NCI-H226 (cell line): ENCODE results near the gene C1orf167.
A peak's percentile ranks its signal among the peaks of the same experiment; 100 is the strongest.

Experiments used
- DNase-seq: peaks from one replicate; pipeline ENCODE4 v3.0.0-alpha.2; 2015

The C1orf167 gene

DNA sequence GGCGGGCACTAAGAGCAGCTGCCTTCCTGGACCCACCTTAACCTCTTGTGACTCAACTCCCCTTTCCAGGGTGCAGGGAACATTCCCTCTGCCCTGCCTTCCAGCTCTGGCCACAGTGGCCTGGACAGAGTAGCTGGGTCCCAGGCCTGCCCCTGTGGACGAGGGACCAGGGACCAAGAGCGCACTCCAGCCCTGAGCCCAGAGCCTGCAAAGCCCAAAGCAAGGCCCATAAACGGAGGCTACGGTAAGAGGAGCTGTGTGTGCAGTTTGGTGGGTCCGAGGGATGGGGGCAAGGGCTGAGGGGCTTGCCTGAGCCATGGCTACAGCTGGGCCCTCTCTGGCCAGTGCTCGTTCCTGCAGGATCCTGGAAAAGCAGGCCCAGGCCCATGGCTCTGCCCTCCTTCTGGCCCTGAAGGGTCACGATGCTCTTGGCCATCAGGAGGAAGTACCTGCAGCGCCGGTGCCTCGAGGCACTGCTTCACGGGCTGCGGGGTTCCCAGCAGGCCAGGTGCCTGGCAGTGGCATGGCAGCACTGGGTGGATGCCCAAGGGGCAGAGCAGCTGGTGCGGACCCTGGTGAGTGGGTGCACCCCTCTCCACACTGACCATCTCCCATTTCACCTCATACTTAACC lies 25.9 kb downstream of the C1orf167 start:
- no peak for DNase-seq

DNA sequence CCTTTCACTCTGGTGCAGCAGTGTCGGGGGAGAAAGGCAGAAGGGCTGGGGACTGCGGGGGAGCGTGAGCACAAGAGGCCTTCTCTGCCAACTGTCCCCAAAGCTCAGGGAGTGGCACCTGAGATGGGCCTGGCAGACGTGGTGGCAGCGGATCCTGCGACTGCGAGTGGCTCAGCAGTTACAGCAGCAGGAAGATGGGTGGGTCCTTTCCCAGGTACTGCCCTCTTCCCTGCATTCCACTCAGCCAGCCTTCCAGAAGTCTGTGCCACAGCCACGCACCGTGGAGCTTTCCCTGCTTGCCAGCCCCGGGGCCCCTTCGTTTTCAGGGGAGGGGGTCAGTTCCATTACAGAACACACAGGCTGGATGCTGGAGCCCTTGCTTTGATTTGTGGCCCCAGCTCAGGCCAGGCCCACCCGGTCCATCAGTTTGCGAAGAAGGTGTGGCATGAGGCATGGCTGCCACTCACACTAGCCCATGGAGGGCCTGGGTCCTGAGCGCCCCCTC lies 26.6 kb downstream of the C1orf167 start:
- DNase-seq: no peak

DNA sequence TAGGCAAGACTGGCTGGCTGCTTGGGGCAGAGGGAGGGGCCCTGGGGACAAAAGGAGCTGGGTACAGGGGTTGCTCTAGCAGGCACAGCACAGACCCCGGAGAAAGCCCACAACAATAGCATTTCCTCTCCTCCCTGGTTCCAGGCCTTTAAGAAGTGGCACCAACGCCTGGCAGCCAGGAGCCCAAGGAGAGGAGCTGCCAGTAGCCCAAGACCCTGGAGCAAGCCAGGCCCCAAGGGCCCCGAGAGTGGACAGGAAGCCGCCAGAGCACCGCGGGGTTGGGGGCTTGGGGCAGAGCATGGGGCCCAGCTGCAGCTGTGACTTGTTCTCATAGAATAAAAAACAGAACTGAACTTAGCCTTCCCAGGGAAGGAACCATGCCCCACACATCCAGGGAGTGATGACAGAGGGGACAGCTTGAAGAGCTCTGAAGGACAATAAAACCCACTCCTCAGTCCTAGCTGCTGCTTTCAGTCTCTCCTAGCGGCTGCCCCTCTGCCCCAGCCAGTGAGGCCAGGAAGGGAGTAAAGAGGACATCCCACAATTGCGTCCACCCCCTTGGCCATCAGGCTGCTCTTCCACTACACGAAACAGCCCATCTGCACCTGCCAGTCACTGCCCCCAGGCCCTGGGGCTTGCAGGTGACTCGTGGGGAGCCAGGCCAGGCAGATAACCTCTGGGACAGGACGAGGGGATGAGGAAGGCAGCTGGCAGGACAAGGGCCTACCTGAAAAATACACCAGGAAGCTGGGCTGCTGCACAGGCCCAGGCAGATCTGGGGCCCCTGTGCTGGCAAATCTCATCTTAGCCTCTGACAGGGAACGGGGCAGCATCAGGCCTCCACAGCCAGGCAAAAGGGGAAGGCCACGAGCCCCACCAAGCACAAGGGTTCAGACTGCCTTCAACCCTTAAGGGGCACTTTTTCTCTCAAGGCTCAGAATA lies 27.4 kb downstream of the C1orf167 start:
- no peak for DNase-seq

DNA sequence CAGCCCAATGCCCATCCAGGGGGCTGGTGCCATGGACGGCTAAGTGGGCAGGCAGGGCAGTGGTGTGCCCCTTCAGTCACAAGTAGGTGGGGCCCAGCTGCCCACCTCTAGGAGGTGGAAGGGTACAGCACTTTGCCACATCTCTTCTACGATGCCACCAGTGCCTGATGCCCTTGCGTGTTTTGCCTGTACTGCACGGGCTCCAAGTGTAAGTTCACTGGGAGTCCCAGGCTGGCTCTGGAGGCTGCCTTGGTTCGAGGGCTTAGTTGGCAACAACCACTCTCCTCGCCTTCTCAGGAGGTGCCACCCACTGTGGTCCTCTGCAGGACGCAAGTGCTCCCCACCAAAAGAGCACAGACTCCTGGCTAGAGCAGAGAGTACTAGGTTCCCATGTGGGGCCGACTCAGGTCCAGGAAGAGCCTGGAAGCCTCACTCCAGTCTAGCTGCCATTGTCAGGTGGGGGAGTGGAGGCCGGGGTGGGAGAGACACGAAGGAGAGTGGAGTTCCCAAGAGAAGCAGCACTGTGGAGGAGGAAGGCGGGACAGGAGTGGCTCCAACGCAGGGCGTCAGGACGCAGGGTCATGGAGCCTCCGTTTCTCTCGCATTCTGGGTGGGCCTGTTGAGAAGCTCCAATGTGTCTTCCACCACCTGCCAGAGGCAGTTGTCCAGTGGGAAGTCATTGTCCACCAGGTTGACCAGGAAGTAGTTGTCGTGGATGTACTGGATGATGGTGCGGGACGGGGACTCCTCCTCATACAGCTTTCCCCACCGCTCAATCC lies 28.3 kb downstream of the C1orf167 start:
- no peak for DNase-seq

DNA sequence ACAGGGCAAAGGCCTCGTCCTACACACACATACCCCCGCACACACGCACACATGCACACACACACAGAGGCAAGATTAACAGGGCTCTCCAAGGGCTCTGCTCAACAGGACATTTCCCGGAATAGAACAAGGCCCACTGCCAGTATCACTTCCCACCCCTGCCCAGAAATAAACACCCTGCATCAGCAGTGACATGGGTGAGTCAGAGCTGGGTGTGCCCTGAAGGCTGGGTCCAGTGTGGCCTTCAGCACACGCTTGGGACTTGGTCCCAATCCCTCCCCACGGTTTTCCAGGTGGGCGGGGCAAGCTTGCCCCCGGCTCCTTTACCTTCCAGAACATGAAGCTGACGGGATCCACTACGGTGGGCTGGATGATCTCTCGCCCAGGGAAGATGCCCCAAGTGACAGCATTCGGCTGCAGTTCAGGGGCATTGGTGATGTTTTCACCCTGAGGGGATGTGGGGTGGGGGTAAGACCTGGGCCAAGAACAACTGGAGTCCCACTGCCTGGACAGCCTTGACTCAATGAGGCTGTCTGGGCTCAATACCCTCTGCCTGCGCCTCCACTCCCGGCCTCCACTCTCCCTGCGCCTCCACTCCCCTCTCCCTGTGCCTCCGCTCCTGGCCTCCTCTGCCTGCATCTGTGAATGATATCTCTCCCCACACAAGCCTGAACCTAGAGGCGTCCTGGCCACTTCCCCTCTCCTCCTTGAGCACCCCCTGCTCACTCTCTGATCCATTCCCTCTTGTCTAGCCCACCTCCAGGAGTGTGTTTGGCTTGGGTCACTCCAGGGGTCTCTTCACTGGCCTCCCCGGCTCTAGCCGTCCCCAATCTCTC lies 29.1 kb downstream of the C1orf167 start:
- DNase-seq: no peak

DNA sequence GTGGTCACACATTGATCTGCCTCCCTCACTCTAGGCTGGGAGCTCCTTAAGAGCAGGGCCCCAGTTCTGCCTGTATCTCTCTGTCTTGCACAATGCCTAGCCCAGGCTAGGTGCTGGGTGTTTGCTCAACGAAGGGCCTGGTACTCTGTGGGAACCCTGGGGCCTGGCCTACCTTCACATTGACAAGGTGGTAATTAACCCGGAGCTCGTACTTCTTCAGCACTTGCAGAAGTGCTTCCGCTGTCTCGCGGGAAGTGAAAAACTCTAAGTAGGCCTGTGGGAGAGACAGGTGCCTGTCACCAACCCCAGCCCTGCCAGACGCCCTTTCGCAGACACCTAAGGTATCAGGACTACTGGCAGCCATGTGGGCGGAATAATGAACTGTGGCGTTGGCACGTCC lies 30.1 kb downstream of the C1orf167 start:
- DNase-seq: no peak

DNA sequence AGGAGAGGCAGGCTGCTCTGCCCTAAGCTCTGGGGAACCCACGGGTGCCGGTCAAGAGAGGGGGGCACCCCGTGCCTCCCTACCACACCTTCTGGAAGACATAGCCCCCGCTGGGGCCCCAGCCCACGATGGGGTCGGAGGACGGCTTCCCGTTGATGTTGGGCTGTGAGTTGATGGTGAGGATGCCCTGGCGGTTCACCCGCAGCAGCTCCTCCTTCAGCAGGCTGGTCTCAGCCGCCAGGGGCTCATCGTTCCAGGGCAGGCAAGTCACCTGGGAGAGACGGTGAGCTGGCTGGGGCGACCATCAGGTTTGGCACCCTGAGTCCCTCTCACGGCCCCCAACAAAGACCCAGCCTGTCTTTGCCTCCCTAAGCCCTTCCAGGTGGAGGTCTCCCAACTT lies 31.8 kb downstream of the C1orf167 start:
- no peak for DNase-seq

DNA sequence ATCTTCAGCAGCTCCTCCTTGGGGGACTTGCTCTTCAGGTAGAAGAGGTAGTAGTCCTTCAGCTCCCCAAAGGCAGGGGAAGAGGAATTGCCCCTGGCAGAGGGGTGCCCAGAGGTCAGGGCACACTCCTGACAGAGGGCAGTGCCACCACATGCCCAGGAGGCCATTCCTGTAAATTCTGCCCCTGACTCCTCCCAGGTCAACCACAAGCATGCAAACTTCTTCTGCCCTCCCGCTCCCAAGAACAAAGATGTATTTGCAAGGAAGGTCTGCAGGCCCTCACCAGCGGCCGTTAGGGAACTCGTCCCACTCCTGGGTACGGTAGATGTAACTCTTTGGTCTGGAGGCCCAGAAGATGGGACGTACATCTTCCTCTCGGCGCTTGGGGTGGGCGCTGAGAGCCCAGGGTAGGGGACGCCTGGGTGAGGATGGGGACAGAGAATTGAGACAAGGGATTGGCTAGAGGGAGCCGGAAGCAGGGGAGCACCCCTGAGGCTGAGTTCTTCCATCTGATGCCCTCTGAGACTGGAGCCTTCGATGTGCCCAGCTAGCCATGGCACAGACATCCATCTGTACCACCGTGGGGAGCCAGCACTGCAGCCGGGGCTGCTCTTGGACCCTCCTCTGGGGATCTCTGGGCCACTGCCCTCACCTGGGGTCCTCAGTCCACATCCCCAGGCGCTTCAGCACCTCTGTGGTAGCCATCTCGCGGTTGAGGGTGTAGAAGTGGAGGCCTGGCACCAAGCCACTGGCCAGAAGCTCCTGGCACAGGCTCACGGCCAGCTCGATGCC lies 32.6 kb downstream of the C1orf167 start:
- no peak for DNase-seq

DNA sequence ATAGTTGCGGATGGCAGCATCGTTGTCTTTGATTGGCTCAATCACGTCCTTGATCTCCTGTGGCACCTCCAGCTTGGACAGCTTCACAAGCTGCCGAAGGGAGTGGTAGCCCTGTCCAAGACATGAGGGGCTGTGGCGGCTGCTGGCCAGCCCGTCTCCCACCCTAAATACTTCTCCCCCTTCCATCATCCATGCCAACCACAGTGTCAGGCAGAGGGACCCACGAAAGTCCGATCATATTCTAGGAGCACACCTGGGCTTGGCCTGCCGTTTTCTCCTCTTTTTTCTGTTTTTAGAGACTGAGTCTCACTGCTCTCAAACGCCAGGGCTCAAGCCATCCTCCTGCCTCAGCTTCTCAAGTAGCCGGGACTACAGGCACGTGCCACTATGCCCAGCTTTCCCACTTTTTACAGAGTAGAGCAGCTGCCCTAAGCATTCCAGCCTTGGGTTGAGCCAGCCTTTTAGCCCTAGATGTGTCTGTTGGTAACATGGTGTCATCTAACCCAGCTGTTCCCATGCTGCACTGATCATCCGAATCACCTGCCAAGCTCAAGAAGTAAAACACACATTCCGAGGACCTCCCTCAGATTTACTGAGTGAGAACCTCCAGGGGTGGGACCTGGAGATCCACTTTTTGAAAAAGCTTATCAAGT lies 33.4 kb downstream of the C1orf167 start:
- DNase-seq: no peak

DNA sequence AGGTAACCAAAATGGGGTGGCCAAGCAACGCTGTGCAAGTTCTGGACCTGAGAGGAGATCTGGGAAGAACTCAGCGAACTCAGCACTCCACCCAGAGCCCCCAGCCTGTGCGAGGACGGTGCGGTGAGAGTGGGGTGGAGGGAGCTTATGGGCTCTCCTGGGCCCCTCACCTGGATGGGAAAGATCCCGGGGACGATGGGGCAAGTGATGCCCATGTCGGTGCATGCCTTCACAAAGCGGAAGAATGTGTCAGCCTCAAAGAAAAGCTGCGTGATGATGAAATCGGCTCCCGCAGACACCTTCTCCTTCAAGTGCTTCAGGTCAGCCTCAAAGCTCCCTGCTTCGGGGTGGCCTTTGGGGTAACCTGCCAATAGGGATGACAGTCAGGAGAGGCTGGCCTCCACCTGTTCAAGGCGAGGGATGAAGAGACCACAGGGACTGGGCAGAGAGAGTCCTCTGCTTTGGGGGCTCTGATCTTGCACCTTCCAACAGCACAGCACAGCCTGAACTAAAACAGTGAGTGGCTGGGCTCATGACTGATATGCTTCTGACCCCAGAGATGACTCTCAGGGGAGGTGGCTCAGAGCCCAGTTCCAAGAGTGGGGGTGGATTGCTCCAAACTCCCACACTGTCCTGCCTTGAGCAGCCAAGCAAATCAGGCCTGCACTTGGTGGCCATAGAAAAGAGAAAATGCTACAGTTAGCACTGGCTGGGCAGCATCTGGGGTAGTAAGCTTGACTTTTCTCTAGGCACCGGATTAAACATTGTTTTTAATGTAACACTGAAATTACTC lies 34.2 kb downstream of the C1orf167 start:
- DNase-seq: peak; percentile 9

DNA sequence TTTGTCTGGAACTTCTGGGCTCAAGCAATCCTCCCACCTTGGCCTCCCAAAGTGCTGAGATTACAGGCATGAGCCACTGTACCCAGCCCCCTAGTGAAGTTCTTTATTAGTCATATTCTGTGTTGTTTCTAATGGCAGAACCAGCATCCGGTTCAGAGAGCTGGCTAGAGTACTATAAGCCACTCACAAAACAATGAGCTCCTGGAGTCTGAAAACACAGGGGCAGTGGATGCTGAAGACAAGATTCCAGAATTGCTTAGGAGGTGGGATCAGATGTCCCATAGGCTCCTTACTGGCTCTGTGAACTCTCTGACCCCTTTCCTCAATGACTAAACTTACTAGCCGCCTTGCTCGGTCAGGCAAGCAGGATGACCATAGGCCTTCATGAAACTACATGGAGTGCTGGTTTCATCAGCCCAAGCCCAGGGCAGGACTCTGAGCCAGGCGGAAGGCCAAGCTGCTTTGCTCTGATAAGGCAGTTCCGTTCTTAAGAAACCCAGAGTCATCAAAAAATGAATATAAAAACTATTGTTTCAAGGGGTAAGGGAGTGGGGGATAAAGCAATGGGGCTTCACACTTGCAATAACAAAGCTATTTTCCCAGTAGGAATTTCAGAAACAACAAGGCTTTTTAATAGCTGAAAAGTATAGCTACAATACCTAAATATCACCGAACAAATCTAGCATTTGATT lies 35.7 kb downstream of the C1orf167 start:
- DNase-seq: no peak

DNA sequence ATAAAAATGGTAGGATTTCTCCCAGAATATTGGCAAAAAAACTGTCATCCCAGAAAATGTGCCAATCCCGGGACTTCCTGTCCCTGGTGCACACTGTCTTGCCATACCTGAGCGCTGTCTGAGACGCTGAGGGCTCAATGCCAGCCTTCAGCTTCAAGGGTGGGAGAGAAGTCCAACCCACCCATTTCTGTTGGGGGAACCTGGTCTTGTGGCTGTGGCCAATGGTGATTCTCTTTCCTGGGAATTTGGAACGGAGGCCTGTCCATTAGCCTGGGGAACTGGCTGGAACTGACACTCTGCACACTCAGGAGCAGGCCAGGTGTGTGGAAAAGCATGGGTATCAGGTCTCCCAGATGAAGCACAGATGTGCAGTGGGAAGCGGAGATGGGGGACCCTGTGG lies 37.1 kb downstream of the C1orf167 start:
- DNase-seq: no peak

DNA sequence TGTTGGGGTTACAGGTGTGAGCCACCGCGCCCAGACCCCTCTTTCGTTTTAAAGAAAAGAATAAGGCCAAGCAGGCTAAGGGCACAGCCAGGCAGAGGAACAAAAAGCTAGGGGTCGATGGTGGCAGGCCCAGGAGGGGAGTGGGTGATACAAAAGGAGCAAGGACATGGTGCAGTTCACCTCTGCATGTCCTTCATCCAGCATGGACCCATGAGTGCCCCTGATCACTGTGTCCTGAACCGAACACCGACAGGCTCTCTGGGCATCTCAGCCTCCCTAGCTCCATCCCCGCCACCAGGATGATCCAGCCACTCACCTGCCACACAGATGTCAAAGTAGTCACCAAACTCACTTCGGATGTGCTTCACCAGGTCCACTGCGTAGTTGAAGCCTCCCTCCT lies 37.9 kb downstream of the C1orf167 start:
- DNase-seq: no peak

DNA sequence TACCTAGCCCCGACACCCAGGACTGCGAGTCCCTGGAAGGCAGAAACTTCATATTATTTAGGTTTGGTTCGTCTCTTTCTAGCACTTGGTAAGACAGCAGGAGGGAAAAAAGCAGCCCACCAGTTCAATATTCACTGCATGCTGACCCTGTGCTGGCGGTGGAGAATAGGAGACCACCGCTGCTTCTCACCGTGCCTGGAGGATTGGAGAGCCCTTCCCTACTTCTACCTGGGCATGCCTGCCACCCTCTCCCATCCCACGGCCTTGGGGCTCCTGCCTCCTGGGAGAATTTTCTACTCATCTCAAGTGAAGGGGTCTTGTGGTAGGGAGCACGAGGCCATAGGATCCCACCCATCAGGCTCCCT lies 38.4 kb downstream of the C1orf167 start:
- DNase-seq: no peak

DNA sequence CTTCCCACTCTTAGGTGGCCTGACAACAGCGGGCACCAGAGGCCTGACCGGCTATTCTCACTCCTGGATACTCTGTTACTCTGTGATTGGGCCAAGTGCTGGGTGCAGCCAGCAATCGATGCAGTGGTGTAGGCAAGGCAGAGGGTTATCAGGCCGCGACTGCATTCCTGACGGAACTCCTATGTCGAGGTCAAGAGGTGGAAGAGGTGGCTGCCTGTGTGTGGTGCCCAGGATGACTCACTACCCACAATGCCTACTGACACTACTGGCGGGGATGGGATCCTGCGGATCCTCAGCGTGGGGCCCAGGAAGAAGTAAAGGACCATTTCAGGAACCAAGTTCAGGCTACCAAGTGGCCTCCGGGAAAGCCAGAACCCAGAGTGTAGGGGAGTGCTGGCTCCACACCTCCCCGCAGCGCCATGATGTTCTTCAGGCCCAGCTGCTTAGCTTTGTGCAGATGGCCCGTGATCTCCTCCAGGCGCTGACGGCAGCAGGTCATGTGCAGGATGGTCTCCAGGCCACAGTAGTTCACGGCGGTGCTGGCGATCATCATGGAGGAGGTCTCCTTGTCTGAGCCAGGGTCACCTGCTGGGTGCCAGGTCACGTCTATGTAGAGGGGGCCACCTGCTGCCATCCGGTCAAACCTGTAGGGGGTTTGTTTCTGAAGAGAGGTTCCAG lies 38.9 kb downstream of the C1orf167 start:
- peak; percentile 26 for DNase-seq

DNA sequence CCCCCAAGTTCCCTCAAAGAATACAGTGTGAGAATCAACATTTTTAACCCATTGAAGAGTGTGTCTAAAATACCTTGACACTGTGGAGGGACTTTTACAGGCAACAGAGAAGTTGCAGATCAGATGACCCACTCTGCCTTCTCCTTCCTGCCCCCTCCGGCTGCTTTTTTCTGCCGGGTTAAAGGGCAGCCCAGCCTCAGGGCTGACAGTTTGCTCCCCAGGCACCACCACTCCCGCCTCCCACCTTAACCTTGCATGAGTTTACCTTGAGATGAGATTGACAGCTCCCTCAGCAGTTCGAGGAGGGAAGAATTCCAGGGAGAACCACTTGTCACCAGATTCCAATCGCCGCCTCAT lies 40.6 kb downstream of the C1orf167 start:
- no peak for DNase-seq

DNA sequence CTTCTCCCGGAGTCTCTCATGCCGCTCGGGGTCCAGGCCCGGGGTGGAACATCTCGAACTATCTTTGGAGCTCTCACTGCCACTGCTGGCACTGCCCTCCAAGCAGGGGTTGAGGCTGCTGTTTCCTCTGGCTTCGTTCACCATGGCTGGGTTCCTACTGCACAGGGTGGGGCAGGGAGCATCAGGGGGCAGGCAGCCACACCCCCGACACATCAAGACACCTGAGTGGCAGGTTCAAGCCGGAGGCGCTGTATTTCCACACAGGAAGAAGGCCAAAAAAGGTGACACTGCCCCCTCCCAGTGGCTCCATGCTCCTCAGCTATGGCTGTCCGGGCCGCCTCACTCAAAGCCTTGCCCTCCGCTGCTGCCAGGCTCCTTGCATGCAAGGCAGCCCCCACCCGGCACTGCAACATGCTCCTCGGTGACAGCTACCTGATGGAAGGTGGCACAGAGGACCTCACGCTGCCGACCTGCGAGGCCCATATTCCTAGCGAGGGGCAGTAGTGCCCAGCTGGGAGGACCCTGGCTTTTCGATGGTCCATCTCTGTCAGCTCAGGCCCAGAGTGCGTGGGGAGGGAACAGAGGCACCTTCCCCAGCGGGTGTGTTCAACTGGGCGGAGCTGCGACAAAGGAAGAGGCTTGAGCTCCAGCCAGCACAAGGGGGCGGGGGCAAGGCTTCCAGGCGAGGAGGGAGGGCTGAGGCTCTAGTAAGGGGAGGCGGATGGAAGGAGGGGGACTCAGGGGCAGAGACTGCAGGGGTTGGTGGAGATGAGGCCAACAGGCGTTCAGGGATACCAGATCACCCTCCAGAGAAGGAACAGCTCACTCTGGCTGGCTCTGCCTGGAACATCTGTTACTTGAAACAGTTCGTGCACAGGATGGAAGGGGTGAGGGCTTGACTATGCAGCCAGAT lies 41.2 kb downstream of the C1orf167 start:
- DNase-seq: peak; percentile 94
